HL-60 (cell line): Measurements from ENCODE around the gene SLC2A4RG.

Source experiments
- GABPA ChIP-seq: IDR thresholded peaks from 2 replicates; pipeline ENCODE4 v1.6.1; 2012; ENCODE audit warnings: low read depth
- TF ChIP-seq, protein P1 (sequence below): IDR thresholded peaks from one replicate; pipeline ENCODE4 v1.5.1; 2011; ENCODE audit warnings: low read length, control low read depth, inconsistent platforms; ENCODE audit not compliant: insufficient read depth

- TF ChIP-seq, protein P1, sequence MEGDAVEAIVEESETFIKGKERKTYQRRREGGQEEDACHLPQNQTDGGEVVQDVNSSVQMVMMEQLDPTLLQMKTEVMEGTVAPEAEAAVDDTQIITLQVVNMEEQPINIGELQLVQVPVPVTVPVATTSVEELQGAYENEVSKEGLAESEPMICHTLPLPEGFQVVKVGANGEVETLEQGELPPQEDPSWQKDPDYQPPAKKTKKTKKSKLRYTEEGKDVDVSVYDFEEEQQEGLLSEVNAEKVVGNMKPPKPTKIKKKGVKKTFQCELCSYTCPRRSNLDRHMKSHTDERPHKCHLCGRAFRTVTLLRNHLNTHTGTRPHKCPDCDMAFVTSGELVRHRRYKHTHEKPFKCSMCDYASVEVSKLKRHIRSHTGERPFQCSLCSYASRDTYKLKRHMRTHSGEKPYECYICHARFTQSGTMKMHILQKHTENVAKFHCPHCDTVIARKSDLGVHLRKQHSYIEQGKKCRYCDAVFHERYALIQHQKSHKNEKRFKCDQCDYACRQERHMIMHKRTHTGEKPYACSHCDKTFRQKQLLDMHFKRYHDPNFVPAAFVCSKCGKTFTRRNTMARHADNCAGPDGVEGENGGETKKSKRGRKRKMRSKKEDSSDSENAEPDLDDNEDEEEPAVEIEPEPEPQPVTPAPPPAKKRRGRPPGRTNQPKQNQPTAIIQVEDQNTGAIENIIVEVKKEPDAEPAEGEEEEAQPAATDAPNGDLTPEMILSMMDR: no peak
- TF ChIP-seq GABPA: no peak
Observed at GRCh38 chr20:63767456-63767855, 27.9 kb downstream of the SLC2A4RG start.
